Upper lobe of left lung (tissue), 4 donors: Measurements from ENCODE around the gene IL4R.

ENCODE experiments used
- POLR2A ChIP-seq, 4 donors: fragments of 450-650 bp; IDR thresholded peaks; one replicate each; pipeline ENCODE4 v1.5.1; 2016 to 2017; ENCODE audit warnings: antibody characterized with exemption in 4 of 4, mild to moderate bottlenecking in 2 of 4
- TF ChIP-seq, protein P1 (sequence below), 6 experiments: fragments of 450-650 bp in 4 of 6; fragments of 200-600 bp in 2 of 6; sonication (generic) in 2 of 6; IDR thresholded peaks; one replicate each; pipeline ENCODE4 v1.5.1; 2016 to 2019; ENCODE audit warnings: antibody characterized with exemption in 6 of 6

DNA sequence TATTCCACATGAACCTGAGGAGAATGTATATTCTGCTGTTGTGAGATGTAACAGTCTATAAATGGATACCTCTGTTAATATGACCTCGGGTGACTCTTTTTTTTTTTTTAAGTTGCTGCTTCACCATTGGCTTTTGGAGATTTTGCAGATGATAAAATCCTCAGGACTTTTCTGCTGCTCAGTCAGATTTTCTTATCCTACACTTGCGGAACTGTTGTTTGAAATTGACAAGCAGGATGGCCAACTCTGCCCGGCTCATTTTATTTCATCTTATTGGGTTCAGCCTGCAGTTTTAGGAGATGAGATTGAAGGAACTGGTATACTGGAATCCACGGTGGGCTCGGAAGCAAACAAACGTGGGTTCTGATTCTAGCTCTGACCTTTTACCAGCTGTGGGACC lies 19.3 kb downstream of the IL4R start:
- TF ChIP-seq, protein P1, sequence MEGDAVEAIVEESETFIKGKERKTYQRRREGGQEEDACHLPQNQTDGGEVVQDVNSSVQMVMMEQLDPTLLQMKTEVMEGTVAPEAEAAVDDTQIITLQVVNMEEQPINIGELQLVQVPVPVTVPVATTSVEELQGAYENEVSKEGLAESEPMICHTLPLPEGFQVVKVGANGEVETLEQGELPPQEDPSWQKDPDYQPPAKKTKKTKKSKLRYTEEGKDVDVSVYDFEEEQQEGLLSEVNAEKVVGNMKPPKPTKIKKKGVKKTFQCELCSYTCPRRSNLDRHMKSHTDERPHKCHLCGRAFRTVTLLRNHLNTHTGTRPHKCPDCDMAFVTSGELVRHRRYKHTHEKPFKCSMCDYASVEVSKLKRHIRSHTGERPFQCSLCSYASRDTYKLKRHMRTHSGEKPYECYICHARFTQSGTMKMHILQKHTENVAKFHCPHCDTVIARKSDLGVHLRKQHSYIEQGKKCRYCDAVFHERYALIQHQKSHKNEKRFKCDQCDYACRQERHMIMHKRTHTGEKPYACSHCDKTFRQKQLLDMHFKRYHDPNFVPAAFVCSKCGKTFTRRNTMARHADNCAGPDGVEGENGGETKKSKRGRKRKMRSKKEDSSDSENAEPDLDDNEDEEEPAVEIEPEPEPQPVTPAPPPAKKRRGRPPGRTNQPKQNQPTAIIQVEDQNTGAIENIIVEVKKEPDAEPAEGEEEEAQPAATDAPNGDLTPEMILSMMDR (IDR thresholded peaks at IDR 0.05) = no peak
- TF ChIP-seq POLR2A (IDR thresholded peaks at IDR 0.05) = no peak
